HEK293 (cell line): ENCODE data around the gene PRR19.

ENCODE experiments used
- EGR2 ChIP-seq: fragments of 450-650 bp; formaldehyde crosslinking; IDR thresholded peaks from 2 replicates; pipeline ENCODE4 v1.5.1; 2016; ENCODE audit warnings: low read depth, missing biosample characterization, missing genetic modification characterization
- HOXA7 ChIP-seq: sonication (generic); formaldehyde crosslinking; IDR thresholded peaks from 2 replicates; pipeline ENCODE4 v1.8.1; 2022; ENCODE audit warnings: missing genetic modification reagents, borderline replicate concordance
- KLF7 ChIP-seq: fragments of 450-650 bp; formaldehyde crosslinking; IDR thresholded peaks from 2 replicates; pipeline ENCODE4 v1.5.1; 2016; ENCODE audit warnings: missing biosample characterization, missing genetic modification characterization, borderline replicate concordance
- MEIS1 ChIP-seq: sonication (generic); formaldehyde crosslinking; IDR thresholded peaks from 2 replicates; pipeline ENCODE4 v1.8.1; 2022; ENCODE audit warnings: missing genetic modification reagents, mild to moderate bottlenecking, borderline replicate concordance
- OSR2 ChIP-seq: fragments of 450-650 bp; formaldehyde crosslinking; IDR thresholded peaks from 2 replicates; pipeline ENCODE4 v1.5.1; 2016; ENCODE audit warnings: missing biosample characterization, missing genetic modification characterization
- SETDB1 ChIP-seq: IDR thresholded peaks from one replicate; pipeline ENCODE4 v1.6.1; 2017; ENCODE audit warnings: mild to moderate bottlenecking, low read length, moderate library complexity, mixed read lengths; ENCODE audit not compliant: insufficient read length
- SP2 ChIP-seq: fragments of 450-650 bp; formaldehyde crosslinking; IDR thresholded peaks from 2 replicates; pipeline ENCODE4 v1.5.1; 2016; ENCODE audit warnings: missing biosample characterization, missing genetic modification characterization
- TRIM28 ChIP-seq: IDR thresholded peaks from 2 replicates; pipeline ENCODE4 v1.6.1; 2011; ENCODE audit warnings: low read length, control low read depth, borderline replicate concordance
- ZBTB20 ChIP-seq: fragments of 450-650 bp; formaldehyde crosslinking; IDR thresholded peaks from 2 replicates; pipeline ENCODE4 v1.5.1; 2016; ENCODE audit warnings: missing biosample characterization, missing genetic modification characterization
- ZBTB7A ChIP-seq: fragments of 450-650 bp; formaldehyde crosslinking; IDR thresholded peaks from 2 replicates; pipeline ENCODE4 v1.5.1; 2016; ENCODE audit warnings: low read depth, missing biosample characterization, missing genetic modification characterization
- ZFP41 ChIP-seq: fragments of 450-650 bp; formaldehyde crosslinking; IDR thresholded peaks from 2 replicates; pipeline ENCODE4 v1.5.1; 2016; ENCODE audit warnings: missing biosample characterization, missing genetic modification characterization, borderline replicate concordance
- ZNF155 ChIP-seq: fragments of 450-650 bp; formaldehyde crosslinking; IDR thresholded peaks from 2 replicates; pipeline ENCODE4 v1.5.1; 2016; ENCODE audit warnings: missing biosample characterization, missing genetic modification characterization
- ZNF19 ChIP-seq: fragments of 450-650 bp; formaldehyde crosslinking; IDR thresholded peaks from 2 replicates; pipeline ENCODE4; 2016; ENCODE audit warnings: missing biosample characterization, missing genetic modification characterization, low read depth
- ZNF248 ChIP-seq: fragments of 450-650 bp; formaldehyde crosslinking; IDR thresholded peaks from 2 replicates; pipeline ENCODE4 v1.5.1; 2017; ENCODE audit warnings: missing biosample characterization, missing genetic modification characterization
- ZNF302 ChIP-seq: fragments of 450-650 bp; formaldehyde crosslinking; IDR thresholded peaks from 2 replicates; pipeline ENCODE4 v1.5.1; 2016; ENCODE audit warnings: missing biosample characterization, missing genetic modification characterization, low read depth
- ZNF335 ChIP-seq: fragments of 450-650 bp; formaldehyde crosslinking; conservative IDR thresholded peaks from 2 replicates; pipeline ENCODE4 v1.5.1; 2016; ENCODE audit warnings: missing biosample characterization, missing genetic modification characterization
- ZNF521 ChIP-seq: fragments of 450-650 bp; formaldehyde crosslinking; IDR thresholded peaks from 2 replicates; pipeline ENCODE4 v1.5.1; 2017; ENCODE audit warnings: missing biosample characterization, mild to moderate bottlenecking, missing genetic modification characterization
- ZNF560 ChIP-seq: fragments of 450-650 bp; formaldehyde crosslinking; IDR thresholded peaks from 2 replicates; pipeline ENCODE4 v1.5.1; 2017; ENCODE audit warnings: missing biosample characterization, missing genetic modification characterization, borderline replicate concordance
- ZNF571 ChIP-seq: fragments of 450-650 bp; formaldehyde crosslinking; IDR thresholded peaks from 2 replicates; pipeline ENCODE4 v1.5.0; 2017; ENCODE audit warnings: missing biosample characterization, missing genetic modification characterization
- ZNF585B ChIP-seq: fragments of 450-650 bp; formaldehyde crosslinking; IDR thresholded peaks from 2 replicates; pipeline ENCODE4 v1.5.1; 2016; ENCODE audit warnings: missing biosample characterization, missing genetic modification characterization
- ZNF626 ChIP-seq: fragments of 450-650 bp; sonication (Bioruptor Pico); formaldehyde crosslinking; IDR thresholded peaks from 2 replicates; pipeline ENCODE4 v1.5.1; 2018; ENCODE audit warnings: missing biosample characterization, missing genetic modification characterization, inconsistent platforms
- ZNF654 ChIP-seq: fragments of 450-650 bp; formaldehyde crosslinking; IDR thresholded peaks from 2 replicates; pipeline ENCODE4 v1.5.1; 2016; ENCODE audit warnings: low read depth, missing biosample characterization, missing genetic modification characterization
- ZNF768 ChIP-seq: fragments of 450-650 bp; formaldehyde crosslinking; IDR thresholded peaks from 2 replicates; pipeline ENCODE4 v1.5.1; 2018; ENCODE audit warnings: missing biosample characterization, mild to moderate bottlenecking, missing genetic modification characterization
- ZNF792 ChIP-seq: fragments of 450-650 bp; formaldehyde crosslinking; IDR thresholded peaks from 2 replicates; pipeline ENCODE4 v1.5.1; 2016; ENCODE audit warnings: missing biosample characterization, missing genetic modification characterization
- ZNF830 ChIP-seq: fragments of 450-650 bp; IDR thresholded peaks from 2 replicates; pipeline ENCODE4 v1.5.0; 2018; ENCODE audit warnings: missing biosample characterization, missing genetic modification characterization, low read depth, mild to moderate bottlenecking, moderate library complexity
- TF ChIP-seq, protein P1 (sequence below): fragments of 450-650 bp; IDR thresholded peaks from 2 replicates; pipeline ENCODE4 v1.5.1; 2018; ENCODE audit warnings: missing biosample characterization, mild to moderate bottlenecking, missing genetic modification characterization
- TF ChIP-seq, protein P2 (sequence below): fragments of 450-650 bp; formaldehyde crosslinking; IDR thresholded peaks from 2 replicates; pipeline ENCODE4 v1.5.1; 2016; ENCODE audit warnings: missing biosample characterization, missing genetic modification characterization
- TF ChIP-seq, protein P3 (sequence below): fragments of 450-650 bp; formaldehyde crosslinking; conservative IDR thresholded peaks from 2 replicates; pipeline ENCODE4 v1.5.1; 2016; ENCODE audit warnings: low read depth, missing biosample characterization, missing genetic modification characterization

PRR19 gene

DNA sequence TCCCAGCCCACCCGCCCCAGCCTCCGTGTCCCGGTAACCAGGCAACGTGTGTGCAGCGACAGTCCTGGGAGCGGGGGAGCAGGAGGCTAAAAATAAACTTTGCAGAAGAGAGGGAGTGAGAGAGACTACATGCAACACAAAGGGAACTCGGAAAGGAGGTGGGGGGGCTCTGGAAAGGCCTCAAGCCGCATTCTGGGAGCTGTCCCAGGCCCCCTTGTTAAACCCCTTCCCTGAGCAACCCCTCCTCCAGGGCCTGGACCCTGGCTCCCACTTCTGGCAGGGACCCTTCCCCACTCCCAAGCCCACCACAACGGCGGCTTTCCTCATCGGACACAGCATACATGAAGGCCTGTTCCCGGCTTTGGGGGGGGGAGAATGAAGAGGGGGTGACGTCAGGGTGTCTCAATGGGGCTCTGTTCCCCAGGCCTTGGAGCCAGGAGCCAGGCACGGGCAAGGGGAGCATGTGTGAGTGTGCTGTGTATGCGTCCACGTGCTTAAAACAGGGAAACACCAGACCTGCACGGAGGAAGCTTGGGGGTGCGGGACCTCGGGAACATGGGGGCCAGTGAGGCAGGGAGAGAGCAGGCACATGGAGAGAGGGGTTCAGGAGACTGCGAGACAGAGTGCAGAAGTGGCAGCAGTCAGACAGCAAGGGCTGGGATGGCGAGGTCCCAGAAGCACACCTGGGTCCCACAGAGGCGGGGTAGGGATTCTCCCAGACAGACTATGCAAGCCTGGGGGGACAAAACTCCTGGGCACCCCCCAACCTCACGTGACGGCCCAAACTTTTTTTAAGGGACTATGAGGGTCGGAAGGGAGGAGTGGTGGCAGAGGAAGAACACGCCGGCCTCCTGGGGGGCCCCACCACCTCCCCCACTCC, 49.3 kb upstream of the PRR19 start (continued):
- TF ChIP-seq SETDB1 (no peak), MEIS1 (no peak), EGR2 (tag by site-specific recombination) (no peak), ZNF302 (tag by site-specific recombination) (no peak), ZNF521 (no peak), ZNF19 (tag by site-specific recombination) (no peak), KLF7 (tag by site-specific recombination) (no peak), ZNF792 (peak; percentile 62; the same call in 1 of the 2 replicates), ZNF155 (tag by site-specific recombination) (no peak), ZNF560 (tag by site-specific recombination) (no peak), ZBTB20 (tag by site-specific recombination) (peak; percentile 2; the same call in 1 of the 2 replicates), ZNF626 (tag by site-specific recombination) (no peak), ZNF571 (no peak), ZNF768 (tag by site-specific recombination) (no peak), ZFP41 (tag by site-specific recombination) (no peak), HOXA7 (no peak), SP2 (tag by site-specific recombination) (no peak), OSR2 (tag by site-specific recombination) (no peak), ZNF830 (tag by site-specific recombination) (no peak), ZNF248 (tag by site-specific recombination) (no peak), ZNF654 (tag by site-specific recombination) (no peak), ZBTB7A (tag by site-specific recombination) (no peak), ZNF585B (tag by site-specific recombination) (no peak), ZNF335 (tag by site-specific recombination) (peak; percentile 86), TRIM28 (no peak)
- TF ChIP-seq, protein P1, sequence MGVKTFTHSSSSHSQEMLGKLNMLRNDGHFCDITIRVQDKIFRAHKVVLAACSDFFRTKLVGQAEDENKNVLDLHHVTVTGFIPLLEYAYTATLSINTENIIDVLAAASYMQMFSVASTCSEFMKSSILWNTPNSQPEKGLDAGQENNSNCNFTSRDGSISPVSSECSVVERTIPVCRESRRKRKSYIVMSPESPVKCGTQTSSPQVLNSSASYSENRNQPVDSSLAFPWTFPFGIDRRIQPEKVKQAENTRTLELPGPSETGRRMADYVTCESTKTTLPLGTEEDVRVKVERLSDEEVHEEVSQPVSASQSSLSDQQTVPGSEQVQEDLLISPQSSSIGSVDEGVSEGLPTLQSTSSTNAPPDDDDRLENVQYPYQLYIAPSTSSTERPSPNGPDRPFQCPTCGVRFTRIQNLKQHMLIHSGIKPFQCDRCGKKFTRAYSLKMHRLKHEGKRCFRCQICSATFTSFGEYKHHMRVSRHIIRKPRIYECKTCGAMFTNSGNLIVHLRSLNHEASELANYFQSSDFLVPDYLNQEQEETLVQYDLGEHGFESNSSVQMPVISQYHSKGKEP (tag by site-specific recombination): peak; percentile 20; the same call in 1 of the 2 replicates
- TF ChIP-seq, protein P2, sequence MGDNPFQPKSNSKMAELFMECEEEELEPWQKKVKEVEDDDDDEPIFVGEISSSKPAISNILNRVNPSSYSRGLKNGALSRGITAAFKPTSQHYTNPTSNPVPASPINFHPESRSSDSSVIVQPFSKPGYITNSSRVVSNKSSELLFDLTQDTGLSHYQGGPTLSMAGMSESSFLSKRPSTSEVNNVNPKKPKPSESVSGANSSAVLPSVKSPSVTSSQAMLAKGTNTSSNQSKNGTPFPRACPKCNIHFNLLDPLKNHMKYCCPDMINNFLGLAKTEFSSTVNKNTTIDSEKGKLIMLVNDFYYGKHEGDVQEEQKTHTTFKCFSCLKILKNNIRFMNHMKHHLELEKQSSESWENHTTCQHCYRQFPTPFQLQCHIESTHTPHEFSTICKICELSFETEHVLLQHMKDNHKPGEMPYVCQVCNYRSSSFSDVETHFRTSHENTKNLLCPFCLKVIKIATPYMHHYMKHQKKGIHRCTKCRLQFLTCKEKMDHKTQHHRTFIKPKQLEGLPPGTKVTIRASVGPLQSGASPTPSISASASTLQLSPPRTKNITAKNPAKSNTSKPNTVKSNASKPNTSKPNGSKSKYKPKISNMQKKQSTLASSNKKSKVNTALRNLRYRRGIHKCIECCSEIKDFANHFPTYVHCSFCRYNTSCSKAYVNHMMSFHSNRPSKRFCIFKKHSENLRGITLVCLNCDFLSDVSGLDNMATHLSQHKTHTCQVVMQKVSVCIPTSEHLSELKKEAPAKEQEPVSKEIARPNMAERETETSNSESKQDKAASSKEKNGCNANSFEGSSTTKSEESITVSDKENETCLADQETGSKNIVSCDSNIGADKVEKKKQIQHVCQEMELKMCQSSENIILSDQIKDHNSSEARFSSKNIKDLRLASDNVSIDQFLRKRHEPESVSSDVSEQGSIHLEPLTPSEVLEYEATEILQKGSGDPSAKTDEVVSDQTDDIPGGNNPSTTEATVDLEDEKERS (tag by site-specific recombination): 0 out of 2 replicates have a peak, but pooled peaks have one; percentile 24
- TF ChIP-seq, protein P3, sequence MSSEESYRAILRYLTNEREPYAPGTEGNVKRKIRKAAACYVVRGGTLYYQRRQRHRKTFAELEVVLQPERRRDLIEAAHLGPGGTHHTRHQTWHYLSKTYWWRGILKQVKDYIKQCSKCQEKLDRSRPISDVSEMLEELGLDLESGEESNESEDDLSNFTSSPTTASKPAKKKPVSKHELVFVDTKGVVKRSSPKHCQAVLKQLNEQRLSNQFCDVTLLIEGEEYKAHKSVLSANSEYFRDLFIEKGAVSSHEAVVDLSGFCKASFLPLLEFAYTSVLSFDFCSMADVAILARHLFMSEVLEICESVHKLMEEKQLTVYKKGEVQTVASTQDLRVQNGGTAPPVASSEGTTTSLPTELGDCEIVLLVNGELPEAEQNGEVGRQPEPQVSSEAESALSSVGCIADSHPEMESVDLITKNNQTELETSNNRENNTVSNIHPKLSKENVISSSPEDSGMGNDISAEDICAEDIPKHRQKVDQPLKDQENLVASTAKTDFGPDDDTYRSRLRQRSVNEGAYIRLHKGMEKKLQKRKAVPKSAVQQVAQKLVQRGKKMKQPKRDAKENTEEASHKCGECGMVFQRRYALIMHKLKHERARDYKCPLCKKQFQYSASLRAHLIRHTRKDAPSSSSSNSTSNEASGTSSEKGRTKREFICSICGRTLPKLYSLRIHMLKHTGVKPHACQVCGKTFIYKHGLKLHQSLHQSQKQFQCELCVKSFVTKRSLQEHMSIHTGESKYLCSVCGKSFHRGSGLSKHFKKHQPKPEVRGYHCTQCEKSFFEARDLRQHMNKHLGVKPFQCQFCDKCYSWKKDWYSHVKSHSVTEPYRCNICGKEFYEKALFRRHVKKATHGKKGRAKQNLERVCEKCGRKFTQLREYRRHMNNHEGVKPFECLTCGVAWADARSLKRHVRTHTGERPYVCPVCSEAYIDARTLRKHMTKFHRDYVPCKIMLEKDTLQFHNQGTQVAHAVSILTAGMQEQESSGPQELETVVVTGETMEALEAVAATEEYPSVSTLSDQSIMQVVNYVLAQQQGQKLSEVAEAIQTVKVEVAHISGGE (tag by site-specific recombination): no peak; the same call in 1 of the 2 replicates
